ENCODE measurements around the gene ATRNL1.

Gene ATRNL1

DNA sequence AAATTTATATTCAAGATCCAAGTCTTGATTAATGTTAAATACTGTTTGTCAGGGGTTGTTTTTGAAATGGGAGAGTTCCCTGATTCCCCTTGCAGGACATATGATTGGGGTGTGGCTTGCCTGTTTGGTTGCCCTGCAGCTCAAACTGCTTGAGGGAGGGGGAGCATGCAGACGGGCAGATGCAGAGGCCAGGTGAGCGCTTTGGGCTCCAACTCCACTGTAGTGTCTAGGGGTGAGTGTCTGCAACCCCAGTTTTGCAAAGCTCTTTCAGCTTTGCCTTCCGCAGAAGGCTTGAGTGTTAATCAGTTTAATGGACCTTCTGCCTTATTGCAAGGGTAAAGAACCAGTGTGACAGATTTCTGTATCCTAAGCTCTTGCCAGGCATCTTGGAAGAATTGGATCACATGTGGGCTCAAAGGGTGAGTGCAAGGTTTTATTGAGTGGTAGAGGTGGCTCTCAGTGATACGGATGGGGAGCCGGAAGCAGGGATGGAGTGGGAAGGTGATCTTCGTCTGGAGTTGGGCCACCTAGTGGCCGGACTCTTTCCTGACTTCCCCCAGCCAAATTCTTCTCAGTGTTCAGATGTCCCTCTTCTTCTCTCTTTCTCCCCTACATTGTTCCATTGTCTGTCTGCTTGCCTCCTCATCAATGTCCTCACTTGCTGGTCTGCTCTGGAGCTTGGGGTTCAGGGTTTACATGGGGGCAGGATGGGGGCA, 479.7 kb downstream of the ATRNL1 start:
- in situ Hi-C loops (cut with HindIII; ENCODE audit: low sequenced_read_pairs): no loop called here

DNA sequence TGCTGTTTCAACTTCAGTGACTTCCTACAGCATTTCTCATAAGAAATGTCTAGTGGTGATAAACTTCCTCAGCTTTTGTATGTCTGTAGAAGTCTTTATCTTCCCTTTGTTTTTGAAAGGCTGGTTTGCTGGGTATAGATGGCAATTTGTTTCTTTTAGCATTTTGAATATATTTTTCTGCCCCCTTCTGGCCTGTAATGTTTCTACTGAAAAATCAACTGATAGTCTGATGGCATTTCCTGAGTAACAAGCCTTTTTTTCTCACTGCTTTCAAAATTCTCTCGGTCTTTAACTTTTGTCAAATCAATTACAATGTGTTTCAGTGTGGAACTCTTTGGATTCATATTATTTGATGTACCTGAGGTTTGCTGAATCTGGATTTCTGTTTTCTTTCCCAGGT, 487.1 kb downstream of the ATRNL1 start:
- in situ Hi-C loops (cut with HindIII; ENCODE audit: low sequenced_read_pairs): no loop called here

- in situ Hi-C loops (cut with HindIII; ENCODE audit: low sequenced_read_pairs): no loop called here
These were observed 499.9 kb downstream of the ATRNL1 start for GRCh38 chr10:115593060-115593459.

- in situ Hi-C loops (cut with HindIII; ENCODE audit: low sequenced_read_pairs): no loop called here
These were observed 511.5 kb downstream of the ATRNL1 start for GRCh38 chr10:115604627-115605026.

DNA sequence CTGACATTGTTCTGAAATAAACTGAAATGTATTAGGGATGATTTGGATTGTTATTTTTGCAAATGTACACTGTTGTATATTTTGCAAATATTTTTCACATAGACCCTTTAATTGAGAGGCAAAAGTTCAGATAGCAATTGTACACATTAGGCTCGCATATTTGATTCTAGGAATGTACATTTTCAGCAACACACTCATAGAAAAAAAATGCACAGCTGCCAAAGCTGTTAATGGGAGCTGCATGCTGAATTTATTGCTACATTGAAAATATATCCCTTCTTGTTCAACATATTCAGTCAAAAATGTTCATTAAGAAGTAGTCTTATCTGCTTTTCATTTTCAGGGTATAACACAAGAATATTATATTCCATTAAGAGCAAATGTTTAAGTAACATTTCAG, 512.9 kb downstream of the ATRNL1 start:
- in situ Hi-C loops (cut with HindIII; ENCODE audit: low sequenced_read_pairs): no loop called here

GRCh38 chr10:115606741-115607140, 513.6 kb downstream of the ATRNL1 start:
- in situ Hi-C loops (cut with HindIII; ENCODE audit: low sequenced_read_pairs): no loop called here

DNA sequence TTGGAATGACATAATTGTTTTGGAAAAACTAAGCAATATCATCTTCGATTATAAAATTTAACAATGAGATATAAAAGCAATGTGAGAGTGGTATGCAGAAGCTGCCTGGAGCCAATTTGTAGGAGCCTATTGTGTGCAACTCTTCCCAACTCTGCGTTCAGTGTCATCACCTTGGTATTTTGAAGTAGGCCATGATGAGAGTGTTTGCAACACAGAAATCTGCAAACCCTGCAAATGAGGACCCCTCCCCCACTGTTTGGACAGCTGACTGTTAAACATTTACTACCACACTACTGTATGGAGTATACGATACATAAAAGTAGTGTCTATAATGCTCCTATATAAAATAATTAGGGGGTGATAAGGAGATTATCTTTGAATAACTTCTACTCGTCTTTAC, 531.3 kb downstream of the ATRNL1 start:
- in situ Hi-C loops (cut with HindIII; ENCODE audit: low sequenced_read_pairs): no loop called here

DNA sequence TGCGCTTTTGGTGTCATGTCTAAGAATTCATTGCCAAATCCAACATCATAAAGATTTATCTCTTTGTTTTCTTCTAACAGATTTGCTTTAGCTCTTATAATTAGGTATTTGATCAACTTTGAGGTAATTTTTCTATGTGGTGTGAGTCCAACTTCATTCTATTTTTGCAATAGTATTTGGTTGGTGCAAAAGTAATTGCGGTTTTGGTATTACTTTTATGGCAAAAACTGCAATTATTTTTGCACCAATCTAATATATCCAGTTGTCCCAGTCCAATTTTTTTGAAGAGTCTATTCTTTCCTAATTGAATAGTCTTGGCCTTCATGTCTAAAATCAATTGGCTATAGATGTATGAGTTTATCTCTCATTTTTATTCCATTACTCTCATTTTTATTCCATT, 535.5 kb downstream of the ATRNL1 start:
- in situ Hi-C loops (cut with HindIII; ENCODE audit: low sequenced_read_pairs): no loop called here

- in situ Hi-C loops (cut with HindIII; ENCODE audit: low sequenced_read_pairs): no loop called here
These were observed 545.1 kb downstream of the ATRNL1 start for GRCh38 chr10:115638246-115638645.

DNA sequence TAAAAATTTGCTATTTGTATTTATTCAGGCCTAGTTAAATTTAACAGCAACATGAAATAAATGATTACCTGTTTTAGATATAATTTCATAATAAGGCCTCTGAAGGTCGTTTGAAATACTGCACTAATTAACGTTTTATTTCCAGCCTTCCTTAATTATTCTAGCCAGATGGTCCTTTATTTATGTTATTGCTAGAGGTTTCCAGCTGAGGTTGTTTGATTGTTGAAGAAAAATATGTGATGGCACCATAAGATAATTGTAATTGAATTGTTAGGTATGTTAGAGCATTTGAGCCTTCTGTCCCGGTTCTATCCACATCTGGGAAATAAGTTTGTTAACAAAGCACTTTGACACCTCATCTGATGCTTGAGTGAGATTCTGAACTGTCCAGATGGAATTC, 556.1 kb downstream of the ATRNL1 start:
- in situ Hi-C loops (cut with HindIII; ENCODE audit: low sequenced_read_pairs): no loop called here

- in situ Hi-C loops (cut with HindIII; ENCODE audit: low sequenced_read_pairs): no loop called here
These were observed 560.3 kb downstream of the ATRNL1 start for GRCh38 chr10:115653473-115653872.

- in situ Hi-C loops (cut with HindIII; ENCODE audit: low sequenced_read_pairs): no loop called here
These were observed 561.8 kb downstream of the ATRNL1 start for GRCh38 chr10:115654961-115655360.

- in situ Hi-C loops (cut with HindIII; ENCODE audit: low sequenced_read_pairs): no loop called here
These were observed 564.1 kb downstream of the ATRNL1 start for GRCh38 chr10:115657161-115657860.

GRCh38 chr10:115659616-115660015, 566.5 kb downstream of the ATRNL1 start:
- in situ Hi-C loops (cut with HindIII; ENCODE audit: low sequenced_read_pairs): no loop called here

- in situ Hi-C loops (cut with HindIII; ENCODE audit: low sequenced_read_pairs): no loop called here
These were observed 567.2 kb downstream of the ATRNL1 start for GRCh38 chr10:115660391-115660790.

DNA sequence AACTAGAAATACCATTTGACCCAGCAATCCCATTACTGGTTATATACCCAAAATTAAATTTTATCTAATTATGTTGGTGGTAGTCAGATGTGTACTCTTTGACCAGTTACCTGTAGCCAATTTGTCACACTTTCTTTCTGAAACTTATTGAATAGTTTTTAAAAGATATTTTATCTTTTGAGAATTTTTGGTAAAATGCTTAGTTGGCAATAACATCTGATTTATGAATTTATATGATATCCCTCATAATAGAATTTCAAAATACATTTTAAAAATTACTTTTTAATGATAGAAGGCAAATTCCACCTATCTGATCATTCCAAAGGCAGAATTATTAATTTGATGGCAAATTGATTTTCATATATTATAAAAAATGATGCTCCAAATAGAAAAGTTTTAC, 569.3 kb downstream of the ATRNL1 start:
- in situ Hi-C loops (cut with HindIII; ENCODE audit: low sequenced_read_pairs): no loop called here

DNA sequence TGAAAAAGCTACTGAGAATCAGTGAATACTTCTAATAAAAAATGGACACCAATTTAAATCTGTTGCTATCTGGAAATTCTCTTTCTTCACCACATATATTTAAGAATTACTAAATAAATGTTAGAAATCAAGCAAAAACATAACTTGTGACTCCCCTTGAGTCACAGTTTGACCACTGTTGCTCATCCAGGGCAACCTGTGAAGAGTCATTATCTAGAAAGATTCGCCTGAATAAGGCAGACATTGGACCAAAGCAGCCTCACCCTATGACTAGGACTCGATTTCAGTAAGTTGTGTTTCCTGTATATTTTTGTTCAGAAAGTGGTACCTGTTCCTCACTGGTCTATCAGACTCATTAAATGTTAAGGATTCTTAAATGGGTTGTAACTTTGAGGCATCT, 572.4 kb downstream of the ATRNL1 start:
- in situ Hi-C loops (cut with HindIII; ENCODE audit: low sequenced_read_pairs): no loop called here

- in situ Hi-C loops (cut with HindIII; ENCODE audit: low sequenced_read_pairs): no loop called here
These were observed 581.3 kb downstream of the ATRNL1 start for GRCh38 chr10:115674496-115674895.

DNA sequence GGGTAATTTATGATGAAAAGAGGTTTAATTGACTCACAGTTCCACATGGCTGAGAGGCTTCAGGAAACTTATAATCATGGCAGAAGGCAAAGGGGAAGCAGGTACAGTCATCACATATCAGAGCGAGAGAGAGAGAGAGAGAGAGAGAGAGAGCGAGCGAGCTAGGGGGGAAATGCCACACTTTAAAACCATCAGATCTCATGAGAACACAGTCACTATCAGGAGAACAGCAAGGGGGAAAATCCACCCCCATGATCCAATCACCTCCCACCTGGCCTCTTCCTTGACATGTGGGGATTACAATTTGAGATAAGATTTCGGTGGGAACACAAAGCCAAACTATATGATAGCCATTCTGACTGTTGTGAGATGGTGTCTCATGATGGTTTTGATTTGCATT, 603.6 kb downstream of the ATRNL1 start:
- in situ Hi-C loops (cut with HindIII; ENCODE audit: low sequenced_read_pairs): no loop called here

GRCh38 chr10:115706026-115706425, 612.9 kb downstream of the ATRNL1 start:
- in situ Hi-C loops (cut with HindIII; ENCODE audit: low sequenced_read_pairs): no loop called here

GRCh38 chr10:115706488-115707076, 613.4 kb downstream of the ATRNL1 start:
- in situ Hi-C loops (cut with HindIII; ENCODE audit: low sequenced_read_pairs): no loop called here

- in situ Hi-C loops (cut with HindIII; ENCODE audit: low sequenced_read_pairs): no loop called here
These were observed 617.0 kb downstream of the ATRNL1 start for GRCh38 chr10:115710136-115710535.

Measured in DLD1 (cell line).